NCI-H128 (cell line): Measurements from ENCODE around the gene DUSP6.
A peak's percentile ranks its signal among the peaks of the same experiment; 100 is the strongest.

Experiments used
- DNase-seq: peaks from one replicate; lab custom pipeline; 2025; ENCODE audit not compliant: unreplicated experiment; lab: John Stamatoyannopoulos, UW

DUSP6 gene, protein sequence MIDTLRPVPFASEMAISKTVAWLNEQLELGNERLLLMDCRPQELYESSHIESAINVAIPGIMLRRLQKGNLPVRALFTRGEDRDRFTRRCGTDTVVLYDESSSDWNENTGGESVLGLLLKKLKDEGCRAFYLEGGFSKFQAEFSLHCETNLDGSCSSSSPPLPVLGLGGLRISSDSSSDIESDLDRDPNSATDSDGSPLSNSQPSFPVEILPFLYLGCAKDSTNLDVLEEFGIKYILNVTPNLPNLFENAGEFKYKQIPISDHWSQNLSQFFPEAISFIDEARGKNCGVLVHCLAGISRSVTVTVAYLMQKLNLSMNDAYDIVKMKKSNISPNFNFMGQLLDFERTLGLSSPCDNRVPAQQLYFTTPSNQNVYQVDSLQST

DNA sequence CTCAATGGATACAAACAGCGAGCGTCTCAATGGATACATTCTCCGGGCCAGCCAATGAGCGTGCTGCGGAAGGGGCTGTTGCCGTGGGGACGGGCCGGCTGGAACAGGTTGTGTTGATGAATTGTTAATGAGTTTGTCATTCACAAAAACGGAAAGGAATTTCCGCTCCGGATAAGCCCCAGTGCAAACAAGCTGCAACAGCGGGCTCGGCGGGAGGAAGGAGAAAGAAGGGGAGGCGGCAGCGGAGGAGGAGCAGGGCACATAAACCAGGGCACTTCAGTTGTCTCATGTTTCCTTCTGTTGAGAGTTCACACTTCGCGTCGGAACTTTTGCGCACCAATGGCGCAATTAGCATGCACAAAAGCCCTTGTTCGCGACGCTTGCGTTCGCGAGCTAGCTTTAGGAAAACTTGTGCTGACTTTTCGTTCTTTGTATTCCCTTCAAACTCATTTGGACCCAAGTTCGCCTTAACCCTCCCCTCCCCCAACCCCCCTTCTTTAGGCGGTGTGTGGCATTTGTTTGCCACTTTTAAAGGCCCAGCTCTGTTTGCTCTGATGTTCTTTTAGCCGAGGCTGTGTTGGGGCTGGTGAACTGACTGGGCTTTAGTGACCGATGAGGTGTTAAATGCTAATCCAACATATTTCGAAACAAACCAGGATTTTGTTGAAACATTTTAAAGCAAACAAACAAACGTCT is at the start of gene DUSP6:
Gene DUSP6, minus strand, starts transcription at position 10 of the 696 bp plus-strand sequence. CDS start 462 bp downstream, outside the sequence.
- DNase-seq = peak; percentile 97

DNA sequence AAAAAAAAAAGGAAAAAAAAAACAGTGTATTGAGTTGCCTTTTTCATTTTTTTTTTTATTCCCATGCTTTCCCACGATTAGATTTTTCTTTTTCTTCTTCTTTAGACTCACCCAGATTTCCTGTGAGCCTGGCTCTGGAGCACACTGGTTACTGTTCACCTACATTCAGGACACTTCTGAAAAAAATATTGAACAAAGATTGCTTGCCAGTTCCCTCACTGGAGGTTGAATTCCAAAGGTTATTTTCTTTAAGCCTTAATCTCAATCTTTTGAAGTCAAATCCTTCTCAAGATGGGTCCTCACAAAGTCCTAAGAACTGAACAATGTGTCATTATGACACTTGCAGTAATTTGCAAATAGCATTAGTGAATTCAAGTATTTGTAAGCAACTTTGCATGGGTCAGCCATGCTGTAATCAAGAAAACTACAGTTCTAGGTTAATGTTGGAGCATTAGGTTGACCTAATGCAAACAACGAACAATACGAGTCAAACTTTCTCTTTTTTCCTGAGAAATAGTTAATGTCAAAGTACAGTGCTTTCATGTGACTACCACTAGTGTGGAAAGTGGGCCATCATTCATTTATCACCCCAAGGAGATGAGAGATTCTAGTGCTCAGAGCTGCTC is 49.2 kb upstream of the DUSP6 start:
- DNase-seq = no peak

DNA sequence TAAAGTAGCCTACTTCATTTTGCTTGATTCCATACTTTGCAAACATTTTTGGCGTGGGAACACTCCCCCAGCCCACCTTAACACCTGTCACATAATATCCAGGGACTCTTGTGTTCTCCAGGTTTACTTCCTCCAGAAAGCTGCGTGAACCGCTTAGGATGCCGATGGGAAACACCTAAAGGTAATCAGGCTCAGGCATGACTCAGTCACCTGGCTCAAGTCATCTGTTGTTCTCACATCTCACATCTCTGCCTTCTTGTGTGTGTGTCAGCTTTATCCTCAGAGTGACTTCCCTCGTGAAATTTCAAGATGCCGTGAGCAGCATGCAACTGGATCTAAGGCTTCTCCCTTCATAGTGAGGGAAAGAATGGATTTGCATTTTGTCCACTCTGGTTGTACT is 48.1 kb upstream of the DUSP6 start:
- no peak for DNase-seq

DNA sequence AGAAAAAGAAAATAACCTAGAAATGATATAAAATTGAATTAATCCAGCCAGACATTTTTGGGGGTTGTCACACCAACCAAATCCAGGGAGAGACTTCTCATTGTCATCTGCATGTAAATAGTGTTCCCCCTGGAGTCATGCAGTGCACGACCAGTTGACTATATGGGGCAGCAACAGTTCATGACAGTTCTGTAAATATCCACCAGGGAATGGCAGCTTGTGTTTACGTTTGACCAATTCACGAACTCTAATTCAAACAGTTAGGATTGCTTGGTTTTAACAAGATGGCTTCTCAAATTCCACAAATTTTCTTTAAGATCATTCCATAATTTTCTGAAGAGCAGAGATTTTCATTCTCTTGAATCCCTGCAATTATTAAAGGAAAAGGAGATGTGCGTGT is 43.4 kb upstream of the DUSP6 start:
- DNase-seq = no peak

DNA sequence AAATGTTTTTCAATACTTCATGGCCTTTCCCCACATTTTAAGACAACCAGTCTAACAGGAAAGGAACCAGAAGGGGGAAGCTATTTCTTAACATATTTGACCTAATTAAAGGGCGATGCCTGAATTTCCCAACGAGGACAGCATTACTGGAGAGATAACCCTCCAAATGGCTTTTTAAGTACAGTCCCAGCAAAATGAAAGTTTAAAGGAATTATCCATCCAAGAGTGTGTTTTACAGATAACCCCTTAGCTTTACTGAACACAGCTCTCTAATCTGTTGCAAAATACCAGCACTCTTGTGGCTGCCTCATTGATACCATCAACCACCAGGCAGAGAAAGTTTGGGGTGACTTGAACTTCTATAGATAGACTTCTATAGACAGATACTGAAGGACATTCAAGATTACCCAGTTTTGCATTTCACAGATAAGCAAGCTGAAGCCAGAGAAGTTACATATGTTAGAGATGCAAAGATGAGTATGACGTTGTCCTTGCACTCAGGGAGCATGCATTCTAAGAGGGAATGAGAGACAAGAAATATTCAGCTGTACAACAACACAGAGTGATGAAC is 41.3 kb upstream of the DUSP6 start:
- DNase-seq = no peak

DNA sequence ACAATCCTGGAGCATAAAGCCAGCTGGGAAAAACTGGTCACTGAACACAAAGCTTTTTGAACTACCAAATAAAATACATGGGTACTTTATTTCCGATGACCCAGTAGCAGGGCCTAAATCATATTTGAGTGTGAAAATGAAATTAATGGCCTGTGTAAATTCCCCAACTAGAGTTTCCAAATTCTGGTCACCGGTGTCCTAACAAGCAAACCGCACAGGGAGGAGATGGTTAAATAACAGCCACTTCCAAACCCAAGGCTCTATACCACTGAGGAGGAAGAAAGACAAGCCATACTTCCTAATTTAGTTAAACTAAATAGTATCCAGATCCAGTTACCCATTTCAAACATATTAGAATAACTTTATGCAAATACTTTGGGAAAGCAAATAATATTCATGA is 40.1 kb upstream of the DUSP6 start:
- no peak for DNase-seq

DNA sequence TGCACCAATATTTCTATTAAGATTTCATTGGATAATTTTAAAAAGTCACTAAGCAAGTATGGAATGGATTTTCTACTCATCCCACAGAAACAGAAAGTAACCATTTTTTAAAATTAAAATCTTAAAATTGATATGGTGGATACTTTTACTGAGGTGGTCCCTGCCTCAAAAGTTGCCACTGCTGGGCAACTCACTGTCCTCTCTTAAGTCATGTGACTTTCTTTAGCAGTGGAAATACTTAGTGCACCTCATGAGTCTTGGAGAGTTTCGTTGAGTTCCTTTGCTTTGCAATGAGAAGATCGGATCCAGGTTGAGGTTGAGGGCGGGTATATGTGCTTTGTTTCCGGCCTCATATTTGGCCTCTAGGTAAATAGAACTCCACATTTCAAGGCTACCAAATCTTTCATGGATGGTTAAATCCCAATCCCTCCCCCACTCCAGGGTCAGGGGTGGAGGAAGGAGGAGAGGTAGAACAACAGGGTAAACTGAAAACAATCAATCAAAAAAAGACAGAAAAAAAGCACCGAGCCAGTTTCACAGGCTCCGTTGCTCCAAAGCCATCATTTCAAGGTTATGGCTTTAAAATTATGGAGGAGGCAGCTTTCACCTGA is 39.5 kb upstream of the DUSP6 start:
- no peak for DNase-seq

DNA sequence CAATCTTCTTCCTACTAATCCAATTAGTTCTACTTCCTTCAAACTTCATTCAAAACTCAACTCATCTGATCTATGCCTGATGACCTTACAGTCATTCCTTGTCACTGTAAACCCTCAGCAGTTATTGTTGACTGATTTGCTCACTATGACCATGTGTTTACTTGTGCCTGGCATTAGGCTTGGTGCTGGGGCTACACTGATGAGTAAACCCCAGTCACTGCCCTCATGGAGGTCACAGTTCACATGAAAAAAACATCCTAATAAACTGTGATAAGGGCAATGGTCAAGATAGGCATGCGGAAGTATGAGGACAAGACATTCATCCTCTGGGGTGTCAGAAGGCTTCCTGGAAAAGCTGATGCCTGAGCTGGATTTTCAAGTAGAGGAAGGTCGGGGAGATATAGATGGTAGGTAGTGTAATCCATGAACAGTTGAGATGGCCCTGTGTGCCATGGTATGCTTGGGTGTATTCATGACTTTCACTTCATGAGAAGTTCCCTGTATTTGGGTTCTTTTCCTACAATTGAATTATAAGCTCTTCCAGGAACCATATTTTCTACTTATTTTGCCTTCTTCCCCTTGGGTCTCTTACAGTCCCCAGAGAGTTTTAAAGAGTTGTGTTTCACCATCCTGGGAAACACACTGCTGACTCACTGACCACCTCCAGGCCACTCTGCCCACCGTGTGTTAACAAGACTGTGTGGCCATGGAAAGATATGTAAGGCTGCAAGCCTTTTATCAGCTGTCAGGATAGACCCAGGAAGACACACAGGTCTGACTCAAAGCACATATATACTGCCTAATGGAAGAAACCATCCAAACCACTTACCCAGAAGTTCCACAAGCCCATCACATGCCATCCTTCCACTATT is 38.7 kb upstream of the DUSP6 start:
- no peak for DNase-seq

DNA sequence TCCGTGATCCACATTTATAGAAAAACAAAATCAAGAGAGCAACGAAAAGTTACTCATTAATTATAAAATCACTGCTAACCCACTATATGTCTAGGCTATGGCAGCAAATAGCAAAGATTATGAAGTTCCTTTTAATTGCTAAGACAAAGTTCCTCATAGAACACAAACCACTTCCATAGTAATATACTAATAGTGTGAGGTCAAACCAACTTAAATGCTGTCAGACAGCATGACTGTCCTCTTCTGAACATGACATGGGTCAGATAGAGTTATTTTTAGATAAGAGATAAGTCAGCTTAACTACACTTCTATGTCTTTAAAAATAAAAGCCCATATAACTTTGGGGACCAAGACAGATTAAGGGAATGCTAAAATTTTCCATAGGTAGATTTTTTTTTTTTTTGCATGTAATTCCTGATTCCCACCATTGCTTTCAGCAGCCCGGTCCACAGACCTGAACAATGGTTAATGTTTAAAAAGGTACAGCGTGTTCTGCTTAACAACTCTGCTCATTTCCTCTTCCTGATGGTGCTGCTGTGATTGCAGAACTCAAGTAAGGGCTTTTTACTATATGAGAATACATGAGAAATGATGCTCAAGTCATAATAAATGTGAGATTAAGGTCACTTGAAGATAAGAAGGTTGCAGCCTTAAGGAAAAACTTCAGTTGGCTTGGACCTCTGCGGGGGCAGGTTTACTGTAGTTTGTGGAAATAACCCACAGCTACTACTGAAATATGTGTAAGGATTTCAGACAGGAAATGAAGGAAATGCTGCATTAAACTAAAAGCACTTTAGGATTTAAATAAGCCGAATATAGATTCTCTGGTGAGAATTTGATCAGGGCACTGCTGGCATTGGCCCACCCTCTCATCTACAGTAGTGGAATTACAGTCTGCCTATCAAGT is 37.7 kb upstream of the DUSP6 start:
- DNase-seq = no peak

DNA sequence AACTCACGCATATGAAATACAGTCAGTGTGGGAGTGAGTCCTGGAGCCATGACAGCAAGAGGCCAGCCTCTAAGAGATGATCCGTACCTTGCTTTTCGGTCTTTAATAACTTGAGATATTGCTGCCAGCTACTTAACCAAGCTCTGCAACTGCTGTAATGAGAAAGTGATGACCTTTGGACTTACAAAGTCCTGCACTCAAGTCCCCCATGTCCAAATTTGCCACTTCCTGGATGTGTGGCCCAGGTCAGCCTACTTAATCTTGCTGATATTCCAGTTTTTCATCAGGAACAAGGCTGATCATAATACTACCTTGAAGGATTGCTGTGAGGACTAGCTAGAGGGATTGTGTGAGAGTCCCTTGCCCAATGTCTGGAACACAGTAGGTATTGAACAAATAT is 33.8 kb upstream of the DUSP6 start:
- no peak for DNase-seq

DNA sequence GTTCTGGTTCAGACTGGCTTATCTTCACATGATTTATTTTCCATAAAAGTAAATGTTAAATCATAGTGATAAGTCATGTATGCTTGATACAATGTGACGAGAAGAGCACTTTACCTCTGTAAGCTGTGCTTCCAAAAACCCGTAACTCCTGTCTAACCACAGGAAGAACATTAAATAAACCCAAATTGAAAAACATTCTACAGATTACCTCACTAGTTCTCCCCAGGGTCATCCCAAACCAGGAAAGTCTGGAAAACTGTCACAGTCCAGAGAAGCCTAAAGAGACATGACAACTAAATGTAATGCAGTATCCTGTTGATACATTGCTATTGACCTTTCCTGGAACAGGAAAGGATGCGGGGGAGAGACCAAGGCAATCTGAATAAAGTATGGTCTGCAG is 32.5 kb upstream of the DUSP6 start:
- DNase-seq = no peak

DNA sequence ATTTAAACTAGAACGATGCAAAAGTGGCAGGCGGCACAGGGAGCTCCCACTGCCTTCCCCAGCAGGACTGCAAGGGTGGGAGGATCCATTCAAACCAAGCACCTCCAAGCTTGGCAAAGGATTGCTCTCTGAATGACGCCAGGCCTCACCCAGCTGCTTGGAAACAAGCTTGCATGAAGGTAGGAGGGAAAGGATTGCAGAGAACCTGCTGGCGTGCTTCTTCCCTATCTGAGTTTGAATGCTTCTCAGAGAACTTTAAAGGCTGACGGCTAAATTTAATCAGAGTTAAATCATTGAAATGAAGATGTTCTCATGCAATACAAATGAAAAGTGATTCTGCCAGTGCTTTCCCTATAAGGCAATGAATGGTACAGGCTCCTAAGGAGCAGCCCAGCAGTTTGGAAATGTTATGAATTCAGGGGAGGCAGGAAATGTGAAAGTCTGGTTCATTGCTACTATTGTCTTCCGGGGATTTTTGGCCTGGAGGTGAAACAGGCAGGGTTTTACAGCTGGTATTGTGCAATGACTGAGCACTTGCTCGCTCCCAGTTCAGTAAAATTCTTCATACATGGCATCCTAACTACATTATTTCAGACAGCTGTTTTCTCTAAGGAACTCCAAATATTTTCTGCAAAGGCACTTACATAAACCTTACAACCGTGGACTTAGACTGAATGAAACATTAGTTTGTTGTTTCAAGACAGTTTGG is 31.9 kb upstream of the DUSP6 start:
- DNase-seq = no peak

DNA sequence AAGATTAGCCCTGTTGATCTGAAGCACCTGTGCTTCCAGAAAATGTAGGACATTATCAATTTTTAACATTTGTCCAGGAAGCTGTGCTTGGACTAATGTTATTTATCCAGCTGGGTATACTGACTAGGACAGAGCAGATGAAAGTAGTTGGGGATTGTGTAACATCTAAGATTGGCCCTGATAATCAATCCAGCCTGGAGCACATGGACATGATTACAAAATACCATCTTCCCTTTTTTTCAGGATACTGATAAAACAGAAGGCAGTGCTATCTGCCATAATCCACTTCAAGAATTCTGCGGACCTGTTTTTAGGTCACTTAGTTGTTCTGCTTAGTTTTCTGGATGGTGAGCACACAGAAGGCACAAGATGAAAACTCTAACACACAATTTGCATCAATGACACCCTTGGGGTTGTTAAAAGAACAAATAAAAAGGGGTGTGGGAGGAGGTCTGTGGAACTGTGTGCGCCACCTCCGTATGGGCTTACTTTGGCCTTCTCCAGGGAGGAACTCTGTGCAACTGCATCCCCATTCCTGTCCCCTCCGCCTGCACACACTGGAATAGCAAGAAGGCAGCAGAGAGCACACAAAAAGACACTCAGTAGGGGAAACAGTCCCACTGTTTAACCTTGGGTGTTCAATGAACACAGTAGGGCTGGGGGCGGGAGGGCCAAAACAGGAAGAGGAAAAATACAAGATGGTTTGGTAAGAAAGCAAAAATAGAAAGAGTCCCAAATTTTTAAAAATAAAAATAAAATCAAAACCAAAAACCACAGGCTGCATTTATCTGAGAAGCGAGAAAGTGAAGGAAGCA is 31.1 kb upstream of the DUSP6 start:
- DNase-seq = no peak

DNA sequence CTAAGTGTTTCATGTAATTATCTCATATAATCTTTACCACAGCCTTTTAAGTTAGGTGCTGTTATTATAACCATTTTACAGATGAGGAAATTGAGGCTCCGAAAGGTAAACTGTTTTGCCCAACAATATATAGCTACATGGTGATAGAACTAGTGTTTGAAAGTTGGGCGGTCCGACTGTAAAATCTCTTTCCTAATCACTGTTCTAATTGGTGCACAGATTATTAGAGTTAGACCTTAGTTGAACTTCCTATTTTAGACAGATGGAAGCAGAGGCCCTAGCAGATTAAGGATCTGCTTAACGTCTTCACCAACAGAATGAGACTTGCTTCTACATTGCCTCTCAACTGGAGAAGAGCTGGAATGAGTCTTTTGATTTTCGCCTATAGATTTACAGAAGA is 30.0 kb upstream of the DUSP6 start:
- no peak for DNase-seq

DNA sequence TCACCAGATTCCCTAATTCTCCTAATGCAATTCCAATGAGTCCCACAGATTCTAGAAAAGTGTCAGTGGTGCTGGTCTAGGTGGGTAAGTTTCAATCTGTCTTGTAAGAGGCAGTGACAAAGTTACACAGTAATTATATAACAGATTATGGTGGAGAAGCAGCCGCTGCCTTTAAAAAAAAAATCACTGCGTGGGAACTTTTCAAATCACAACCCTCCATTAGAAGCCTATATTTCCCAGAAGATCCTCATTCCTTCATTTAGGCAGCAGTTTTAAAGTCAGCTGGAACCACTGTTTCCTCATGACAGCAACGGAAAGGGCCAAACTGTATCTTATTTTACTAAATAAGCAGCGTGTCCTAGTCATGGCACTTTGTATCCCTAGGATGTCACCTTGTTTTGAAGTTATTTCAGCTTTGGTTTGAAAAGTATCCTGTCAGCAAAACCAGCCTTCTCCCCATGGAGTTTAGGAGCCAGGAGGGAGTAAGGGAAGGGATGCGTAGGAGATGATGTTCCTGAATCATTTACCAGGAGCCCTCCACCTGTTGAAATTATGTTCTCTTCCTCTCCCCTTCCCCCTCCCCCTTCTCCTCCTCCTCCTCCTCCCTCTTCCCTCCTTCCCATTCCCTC is 27.7 kb upstream of the DUSP6 start:
- no peak for DNase-seq

DNA sequence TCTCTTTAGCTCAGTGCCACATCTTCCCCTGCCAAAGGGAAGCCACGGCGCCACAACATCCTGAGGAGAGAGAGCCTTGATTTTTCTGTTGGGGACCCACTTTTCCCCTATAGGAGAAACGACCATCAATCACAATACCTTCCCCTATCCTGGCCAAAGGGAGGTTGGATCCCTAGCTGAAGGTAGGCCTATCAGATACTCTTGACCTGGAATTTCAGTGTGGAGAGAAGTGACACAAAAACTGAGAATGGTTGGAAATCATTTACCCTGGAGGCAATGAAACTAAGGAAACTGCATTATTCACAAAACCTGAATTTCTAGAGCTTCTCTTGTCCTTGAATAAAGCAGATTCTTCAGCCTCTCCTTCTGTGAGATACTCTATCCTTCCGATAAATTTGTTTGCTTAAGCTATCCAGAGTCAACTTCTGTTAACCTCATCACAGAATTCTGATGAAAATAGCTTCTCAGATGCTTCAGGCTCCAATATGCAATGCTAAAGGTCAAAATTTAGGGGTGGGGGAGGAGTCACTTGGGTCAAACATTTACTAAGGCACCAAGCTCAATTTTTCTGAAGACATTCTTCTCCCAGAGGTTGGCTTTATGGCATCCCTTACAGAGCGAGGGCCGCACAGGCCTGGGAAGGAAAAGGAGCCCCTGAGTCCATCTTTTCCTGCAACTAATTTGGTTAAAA is 27.0 kb upstream of the DUSP6 start:
- DNase-seq = no peak

DNA sequence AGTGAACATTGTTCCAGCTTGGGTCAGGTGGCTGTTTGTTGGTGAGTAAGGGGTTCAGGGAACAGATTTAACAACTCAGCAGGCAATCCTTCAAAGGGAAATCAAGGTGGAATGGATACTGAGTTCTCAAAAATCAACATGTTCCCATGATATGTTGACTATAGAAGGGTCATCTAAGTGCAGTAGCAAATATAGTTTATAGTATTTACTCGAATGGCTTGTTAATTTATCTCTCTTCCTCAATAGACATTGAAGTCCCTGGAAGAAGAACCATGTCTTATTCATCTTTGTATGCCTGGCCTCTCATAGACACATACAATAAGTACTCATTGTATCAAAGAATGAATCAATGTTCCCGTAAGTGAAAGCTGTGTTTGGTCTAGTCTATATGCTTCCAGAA is 24.5 kb upstream of the DUSP6 start:
- DNase-seq = no peak
